Astrocyte of the spinal cord (primary cell): ENCODE results near the gene VANGL2.
"Not testable (repeated sequence)": the region's sequence is repeated elsewhere in the genome, so short reads cannot be mapped to it uniquely, and the experiment has no call there.

Experiments used
- DNase-seq: peaks from one replicate; pipeline ENCODE4 v3.0.0; 2011; ENCODE audit warnings: low read depth, low spot score
- H3K4me3 ChIP-seq: 2 replicates; pipeline ENCODE4 v1.5.1; 2011; ENCODE audit warnings: low read depth, mild to moderate bottlenecking, low read length, moderate library complexity
- CTCF ChIP-seq: IDR thresholded peaks from 2 replicates; pipeline ENCODE4 v1.5.1; 2012; ENCODE audit warnings: low read depth, mild to moderate bottlenecking, low read length, inconsistent platforms
- in situ Hi-C: cut with HindIII; loops from 2 replicates; pipeline ENCODE4 v1.10.0; 2017; ENCODE audit warnings: low sequenced_read_pairs

The VANGL2 gene

GRCh38 chr1:160375788-160376524 is 24.4 kb upstream of the VANGL2 start:
- no peak overlapping the region for H3K4me3 ChIP-seq
- no peak for TF ChIP-seq CTCF
- in situ Hi-C loops = no loop called here
- DNase-seq = no peak

- no peak overlapping the region for H3K4me3 ChIP-seq
- in situ Hi-C loops = no loop called here
- peak; percentile 68 for DNase-seq
These were observed 23.7 kb upstream of the VANGL2 start for GRCh38 chr1:160376525-160377131.

GRCh38 chr1:160377585-160378206 is 22.7 kb upstream of the VANGL2 start:
- peak; percentile 28 for DNase-seq
- in situ Hi-C loops = no loop called here
- no peak for TF ChIP-seq CTCF
- no peak overlapping the region for H3K4me3 ChIP-seq

More at GRCh38 chr1:160376525-160377131, 23.7 kb upstream of the VANGL2 start:
- peak; percentile 96 for TF ChIP-seq CTCF

GRCh38 chr1:160384812-160385211 is 15.6 kb upstream of the VANGL2 start:
- DNase-seq, H3K4me3 ChIP-seq, in situ Hi-C loops: not testable (repeated sequence)

GRCh38 chr1:160388406-160388805 is 12.0 kb upstream of the VANGL2 start:
- in situ Hi-C loops, H3K4me3 ChIP-seq, DNase-seq: not testable (repeated sequence)

- no peak for TF ChIP-seq CTCF
- H3K4me3 ChIP-seq = no peak overlapping the region
- in situ Hi-C loops = no loop called here
- no peak for DNase-seq
These were observed 5.7 kb upstream of the VANGL2 start for GRCh38 chr1:160394673-160395072.

- no peak overlapping the region for H3K4me3 ChIP-seq
- no peak for DNase-seq
- in situ Hi-C loops = no loop called here
- TF ChIP-seq CTCF = no peak
These were observed 2.7 kb upstream of the VANGL2 start for GRCh38 chr1:160397651-160398050.
